Left cardiac atrium (tissue), 4 donors: Measurements from ENCODE around the gene CNOT2. TPM values are rescaled to one million over a fixed set of nuclear protein-coding genes. Genes with fewer than 3 reads are reported as not detected.

Experiments
- ATAC-seq, 2 donors: fragments of 200-7000 bp; cut with Tn5 transposase; one replicate each; pipeline ENCODE4 v1.9.1; 2020; ENCODE audit warnings: mild to moderate bottlenecking in 2 of 2, moderate library complexity in 2 of 2
- DNase-seq: peaks from one replicate; pipeline ENCODE4 v3.0.0-alpha.2; 2020
- intact Hi-C, 2 donors: fragments of 100-400 bp; cut with DNase I; formaldehyde crosslinking; loops; one replicate each; pipeline versions ENCODE4 v1.14.1 to v1.15.1; 2022 to 2023
- long read RNA-seq: library from polyadenylated mRNA; unstranded; transcript quantifications from one replicate; pipeline ENCODE4 v2.0.0, GENCODE V29; 2021
- total RNA-seq, 2 donors: library from RNA; stranded (reverse); fragmentation: NEBNext Ultra II Directional; extraction: Animal tissue kit (Norgen Biotek cat#: 25700); gene quantifications; one replicate each; pipeline ENCODE4 v1.2.1, GENCODE V29; 2021
- donor health status: DM: no; HTN: yes; CAD: no.
- donor health status: DM: no; HTN: yes; CAD: no; lungs with severe emphysema.
- donor health status: DM: yes; HTN: yes; CAD: no.
- donor health status: Dilated cardiomyopathy.

CNOT2 gene, protein sequence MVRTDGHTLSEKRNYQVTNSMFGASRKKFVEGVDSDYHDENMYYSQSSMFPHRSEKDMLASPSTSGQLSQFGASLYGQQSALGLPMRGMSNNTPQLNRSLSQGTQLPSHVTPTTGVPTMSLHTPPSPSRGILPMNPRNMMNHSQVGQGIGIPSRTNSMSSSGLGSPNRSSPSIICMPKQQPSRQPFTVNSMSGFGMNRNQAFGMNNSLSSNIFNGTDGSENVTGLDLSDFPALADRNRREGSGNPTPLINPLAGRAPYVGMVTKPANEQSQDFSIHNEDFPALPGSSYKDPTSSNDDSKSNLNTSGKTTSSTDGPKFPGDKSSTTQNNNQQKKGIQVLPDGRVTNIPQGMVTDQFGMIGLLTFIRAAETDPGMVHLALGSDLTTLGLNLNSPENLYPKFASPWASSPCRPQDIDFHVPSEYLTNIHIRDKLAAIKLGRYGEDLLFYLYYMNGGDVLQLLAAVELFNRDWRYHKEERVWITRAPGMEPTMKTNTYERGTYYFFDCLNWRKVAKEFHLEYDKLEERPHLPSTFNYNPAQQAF
- 10 to 100 TPM; 36.0 to 44.8 TPM for total RNA-seq
- long read RNA-seq, transcript CNOT2-201 (16 exons, 3,282 nt): major isoform, 53 of 81 reads
- long read RNA-seq, partial matches to known transcripts: 7 of 81 reads
- long read RNA-seq, other reads (novel, unspliced or antisense): 19 of 81 reads

DNA sequence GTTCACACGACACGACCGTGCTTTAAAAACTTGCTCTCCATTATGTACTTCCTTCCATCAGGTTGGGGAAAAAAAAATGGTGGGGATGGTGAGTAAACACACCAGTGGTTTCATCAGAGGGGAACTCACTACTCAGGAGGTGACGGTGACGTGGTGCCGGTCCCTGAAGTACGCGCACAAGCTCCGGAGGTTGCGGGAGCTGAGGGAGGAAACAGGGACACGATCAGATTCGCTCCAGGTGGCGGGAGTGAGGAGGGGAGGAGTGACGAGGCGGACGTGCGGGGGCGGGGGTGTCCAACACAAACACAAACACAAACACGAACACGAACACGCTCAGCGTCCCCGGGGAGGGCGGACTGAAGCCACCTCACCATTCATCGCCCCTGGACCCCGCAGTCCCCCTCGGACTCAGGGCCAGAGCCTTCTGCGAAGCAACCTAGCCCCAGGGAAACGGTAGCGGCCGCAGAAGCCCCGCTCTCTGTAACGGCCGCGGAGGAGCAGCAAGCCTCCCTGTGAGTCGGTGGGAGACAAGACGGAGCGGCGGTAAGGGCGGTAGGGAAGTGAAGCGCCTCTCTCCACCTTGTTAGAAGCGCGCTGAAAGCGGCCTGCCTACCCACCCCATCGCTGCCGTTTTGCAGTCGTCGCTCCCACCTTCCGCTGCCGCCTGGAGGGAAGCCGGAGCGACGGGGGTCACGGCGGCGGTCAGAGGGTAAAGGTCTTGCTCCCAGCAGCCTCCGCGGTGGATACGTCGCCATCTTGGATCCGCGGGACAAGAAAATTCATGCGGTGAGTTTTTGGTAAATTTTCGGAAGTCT, at the start of gene CNOT2:
TSS of gene CNOT2 (plus strand) at position 739 of the 815 bp plus-strand sequence. CDS start 34,794 bp downstream, outside the sequence.
- peak; percentile 97 to 98 for ATAC-seq
- intact Hi-C loops: loop anchor here in 1 of 2 donors (10.0 kb wide), 1 partner anchor 312 kb away; no protein-coding TSS in a partner anchor
- peak; percentile 93 for DNase-seq

DNA sequence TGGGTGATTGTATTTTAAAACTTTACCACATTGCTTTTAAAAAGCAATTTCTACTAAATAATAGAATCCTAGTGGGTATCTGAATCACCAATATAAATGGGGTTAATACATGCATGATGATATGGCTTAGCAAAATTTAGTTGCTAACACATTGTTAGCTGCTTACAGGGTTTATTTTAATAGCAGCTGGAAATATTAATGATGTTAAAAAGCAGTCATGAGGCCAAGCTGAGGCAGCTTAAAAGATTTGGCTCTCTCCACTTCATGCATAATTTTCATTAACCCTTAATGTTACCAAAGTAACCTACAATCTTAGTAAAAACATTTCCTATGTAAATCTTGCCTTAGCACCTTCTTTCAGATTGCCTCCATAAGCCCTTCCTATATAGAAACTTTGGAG, 49.2 kb upstream of the CNOT2 start:
- DNase-seq (no peak), ATAC-seq (no peak)
- intact Hi-C loops: no loop called here

DNA sequence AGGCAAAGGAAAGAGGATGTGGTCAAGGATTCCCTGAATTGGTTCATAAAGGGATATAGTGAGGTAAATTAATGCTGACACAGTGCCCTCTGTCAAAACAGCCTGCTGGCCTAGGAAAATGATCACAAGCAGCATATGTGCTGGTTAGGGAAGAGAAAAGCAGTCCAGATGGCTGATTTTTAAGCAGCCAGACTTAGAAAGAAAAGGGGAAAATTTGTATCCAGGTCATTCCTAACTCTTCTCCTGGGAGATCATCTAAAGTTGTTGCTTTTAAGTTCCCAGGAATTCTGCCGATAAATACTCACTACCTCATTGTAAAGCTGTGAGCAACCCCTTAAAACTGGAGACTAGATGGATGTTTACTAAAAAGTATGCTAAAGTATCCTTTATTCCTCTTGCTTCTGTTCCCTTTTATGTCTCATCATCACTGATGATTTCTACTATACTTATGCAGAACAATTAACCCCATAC, 46.4 kb upstream of the CNOT2 start:
- intact Hi-C loops: no loop called here
- DNase-seq: no peak
- ATAC-seq: peak in 1 of 2 donors; percentile 70

DNA sequence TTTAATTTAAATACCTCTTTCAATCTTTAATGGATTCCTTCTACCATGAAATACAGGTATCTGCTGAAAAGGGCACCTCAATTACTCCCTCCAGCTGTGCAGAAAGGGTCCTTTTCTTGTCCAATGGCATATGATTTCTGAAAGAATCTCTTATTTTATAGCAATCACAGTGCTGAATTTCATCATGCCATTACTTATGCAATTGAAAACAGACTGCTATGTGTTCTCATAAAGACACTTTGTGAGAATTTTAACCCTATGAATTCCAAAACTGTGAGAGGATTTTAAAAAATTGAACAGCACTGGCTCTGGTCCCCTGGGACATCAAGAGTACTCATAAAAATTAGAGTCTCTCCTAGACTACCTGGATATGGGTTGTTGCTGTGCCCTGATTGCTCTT, 45.9 kb upstream of the CNOT2 start:
- intact Hi-C loops: no loop called here
- no peak for DNase-seq
- ATAC-seq: no peak

DNA sequence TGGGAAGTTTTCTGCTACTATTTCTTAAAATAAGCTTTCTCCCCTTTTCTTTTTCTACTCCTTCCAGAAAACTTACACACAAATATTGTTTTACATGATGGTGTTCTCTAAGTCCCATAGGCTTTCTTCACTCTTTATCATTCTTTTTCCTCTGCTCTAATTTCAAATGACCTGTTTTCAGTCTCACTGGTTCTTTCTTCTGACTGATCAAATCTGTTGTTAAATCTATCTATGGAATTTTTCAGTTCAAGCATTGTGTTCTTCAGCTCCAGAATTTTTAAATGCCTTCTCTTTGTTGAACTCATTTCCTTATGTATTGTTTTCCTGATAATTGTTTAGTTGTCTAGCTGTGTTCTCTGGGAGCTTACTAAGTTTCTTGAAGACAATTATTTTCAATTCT, 29.5 kb upstream of the CNOT2 start:
- ATAC-seq (no peak), DNase-seq (no peak)
- intact Hi-C loops: no loop called here

DNA sequence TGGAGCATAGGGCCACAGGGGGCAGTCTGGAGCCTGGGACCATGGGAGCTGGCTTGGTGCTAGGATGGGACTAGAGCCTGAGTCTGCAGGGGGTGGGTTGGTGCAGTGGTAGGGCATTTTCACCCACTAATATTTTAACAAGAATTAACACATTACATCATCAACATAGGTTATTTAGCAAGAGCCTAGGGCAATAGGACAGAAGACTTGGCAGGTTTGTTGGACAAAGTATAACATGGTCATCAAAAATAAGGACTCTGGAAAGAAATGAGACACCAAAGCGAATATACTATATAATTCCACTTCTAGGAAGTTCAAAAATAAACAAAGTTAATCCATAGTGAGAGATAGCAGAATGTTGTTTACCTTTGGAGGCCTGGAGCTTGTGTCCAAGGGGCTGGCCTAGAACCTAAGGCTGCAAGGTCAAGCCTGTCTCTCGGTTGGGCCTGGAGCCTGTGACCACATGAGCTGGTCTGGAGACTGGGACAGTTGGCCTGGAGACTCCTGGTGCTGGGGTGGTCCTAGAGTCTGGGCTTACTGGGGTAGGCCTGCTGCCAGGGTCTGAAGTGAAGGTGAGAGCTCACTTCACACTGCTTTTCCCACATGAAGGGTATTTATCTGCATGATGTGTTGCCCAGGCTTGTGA, 28.1 kb upstream of the CNOT2 start:
- ATAC-seq: no peak
- intact Hi-C loops: no loop called here
- DNase-seq: no peak

DNA sequence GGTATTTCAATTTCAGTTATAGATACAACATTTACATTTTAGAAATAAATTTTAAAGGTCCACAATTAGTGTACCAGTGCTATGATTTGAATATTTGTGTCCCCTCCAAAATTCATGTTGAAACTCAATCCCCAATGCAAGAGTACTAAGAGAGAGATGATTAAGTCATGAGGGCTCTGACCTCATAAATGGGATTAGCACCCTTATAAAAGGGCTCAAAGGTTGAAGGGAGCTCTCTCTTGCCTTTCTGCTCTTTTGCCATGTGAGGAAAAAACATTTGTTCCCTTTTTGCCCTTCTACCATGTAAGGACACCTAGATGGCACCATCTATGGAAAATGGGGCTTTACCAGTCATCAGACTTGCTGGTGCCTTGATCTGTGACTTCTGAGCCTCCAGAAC, 25.8 kb upstream of the CNOT2 start:
- intact Hi-C loops: no loop called here
- ATAC-seq: no peak

DNA sequence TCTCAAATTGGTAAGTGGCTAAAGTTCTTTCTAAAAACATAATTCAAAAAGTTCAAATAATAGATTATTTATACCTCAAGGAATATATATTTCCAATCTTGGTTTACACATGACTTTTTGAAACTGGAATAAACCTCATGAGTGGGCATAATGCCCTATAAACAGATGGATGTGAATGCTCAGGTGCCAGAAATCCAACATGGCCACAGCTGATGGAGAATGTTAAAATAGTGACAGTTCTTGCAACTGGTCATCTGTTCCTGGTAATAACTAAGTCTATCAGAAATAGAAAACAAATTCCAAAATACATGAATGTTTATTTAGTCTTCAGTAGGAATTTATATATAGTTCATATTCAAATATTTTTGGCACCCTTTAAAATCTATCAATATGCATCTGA, 21.6 kb upstream of the CNOT2 start:
- intact Hi-C loops: no loop called here

More for the DNA sequence above, 25.8 kb upstream of the CNOT2 start:
- no peak for DNase-seq

DNA sequence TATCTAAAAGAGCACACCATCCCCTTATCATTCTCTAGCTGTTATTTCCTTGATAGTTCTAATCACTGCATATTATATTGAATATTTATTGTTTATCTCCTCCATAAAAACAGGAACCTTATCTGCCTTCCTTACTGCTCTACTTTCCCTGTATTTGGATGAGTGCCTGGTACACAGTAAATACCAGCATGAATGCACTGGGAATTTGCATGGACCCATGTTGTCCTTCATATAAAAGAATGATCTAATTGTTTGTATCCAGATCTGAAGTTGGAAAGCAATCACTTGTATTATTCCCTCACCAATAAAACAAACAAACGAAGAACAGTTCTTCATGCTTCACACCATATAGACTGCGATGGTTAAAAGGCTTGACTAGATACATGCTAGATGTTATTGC, 15.3 kb upstream of the CNOT2 start:
- no peak for DNase-seq
- ATAC-seq: no peak
- intact Hi-C loops: no loop called here

More for the DNA sequence above, 21.6 kb upstream of the CNOT2 start:
- ATAC-seq (no peak), DNase-seq (no peak)

DNA sequence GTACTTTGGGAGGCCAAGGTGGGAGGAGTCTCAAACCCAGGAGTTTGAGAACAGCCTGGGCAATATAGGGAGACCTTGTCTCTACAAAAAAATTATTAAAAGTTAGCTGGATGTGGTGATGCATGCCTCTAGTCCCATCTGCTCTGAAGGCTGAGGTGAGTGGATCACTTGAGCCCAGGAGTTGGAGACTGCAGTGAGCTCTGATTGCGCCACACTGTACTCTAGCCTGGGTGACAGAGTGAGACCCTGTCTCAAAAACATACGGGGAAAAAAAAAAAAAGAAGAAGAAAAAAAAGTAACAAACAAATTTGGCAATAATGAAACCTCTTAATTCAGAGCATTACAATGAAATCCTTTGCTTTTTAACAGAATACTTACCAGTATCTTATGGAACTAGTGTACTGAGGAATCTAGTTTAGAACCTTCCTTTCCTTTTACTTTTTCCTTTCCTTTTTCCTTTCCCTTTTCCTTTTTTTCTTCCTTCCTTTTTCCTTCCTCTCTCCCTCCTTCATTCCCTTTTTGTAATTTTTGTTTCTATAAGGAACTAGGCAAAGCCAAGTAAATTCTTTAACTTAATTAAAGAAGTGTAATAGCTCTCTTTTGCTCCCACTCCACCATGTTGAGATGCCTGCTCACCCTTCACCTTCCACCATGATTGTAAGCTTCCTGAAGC, 12.2 kb upstream of the CNOT2 start:
- intact Hi-C loops: no loop called here
- DNase-seq (no peak), ATAC-seq (no peak)

DNA sequence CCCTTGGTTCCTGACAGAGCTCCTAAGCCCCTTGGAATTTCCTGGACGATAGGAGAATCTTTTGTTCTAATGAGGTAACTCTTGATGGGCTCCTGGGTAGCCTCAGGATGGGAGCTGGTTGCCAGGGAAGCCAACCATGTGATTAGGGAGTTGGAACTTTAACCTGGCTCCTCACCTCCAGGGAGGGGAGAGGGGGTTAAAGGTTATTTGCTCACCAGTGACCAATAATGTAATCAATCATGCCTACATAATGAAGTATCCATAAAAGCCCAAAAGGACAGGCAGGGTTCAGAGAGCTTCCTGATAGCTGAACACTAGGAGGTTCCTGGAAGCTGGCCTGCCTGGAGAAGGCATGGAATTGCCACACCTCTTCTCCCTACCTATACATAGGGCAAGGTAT, 6.2 kb upstream of the CNOT2 start:
- no peak for ATAC-seq
- no peak for DNase-seq
- intact Hi-C loops: no loop called here

DNA sequence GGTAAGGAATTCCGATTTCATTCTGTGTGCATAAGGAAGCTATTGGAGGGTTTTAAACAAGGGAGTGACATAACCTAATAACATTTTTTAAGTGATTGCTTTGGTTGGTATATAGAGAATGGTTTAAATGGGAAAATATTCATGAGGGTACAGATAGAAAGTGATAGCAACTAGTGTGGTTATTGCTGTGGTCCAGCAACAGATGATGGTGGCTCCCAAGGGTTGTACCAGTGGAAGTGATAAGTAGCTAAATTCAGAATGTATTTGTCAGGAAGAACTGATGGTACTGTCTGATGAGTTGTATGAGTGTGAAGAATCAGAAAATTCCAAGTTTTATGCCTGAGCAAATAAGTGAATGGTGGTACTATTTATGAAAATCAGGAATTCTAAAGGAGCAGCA, 2.6 kb upstream of the CNOT2 start:
- no peak for DNase-seq
- intact Hi-C loops: loop anchor here in 1 of 2 donors (10.0 kb wide), 1 partner anchor 314 kb away; no protein-coding TSS in a partner anchor
- no peak for ATAC-seq

DNA sequence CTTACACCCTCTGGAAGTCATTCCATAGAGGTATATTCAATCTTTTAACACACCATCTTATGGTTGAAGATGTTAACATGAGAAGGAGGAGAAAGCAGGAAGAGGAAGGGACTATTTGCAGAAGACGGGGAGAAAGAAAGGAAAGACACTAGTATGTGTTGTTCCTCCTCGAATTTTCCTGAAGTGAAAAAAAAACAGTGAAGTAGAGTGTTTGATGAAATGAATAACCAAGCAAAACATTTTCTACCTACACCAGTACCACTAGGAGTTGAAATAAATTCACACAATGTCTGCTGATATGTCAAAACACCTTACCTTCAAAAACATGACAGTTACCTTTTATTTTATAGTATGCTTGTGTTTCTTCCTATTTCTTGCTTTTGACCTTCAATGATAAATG, 1.4 kb upstream of the CNOT2 start:
- intact Hi-C loops: loop anchor here in 1 of 2 donors (10.0 kb wide), 1 partner anchor 313 kb away; no protein-coding TSS in a partner anchor
- ATAC-seq: no peak

DNA sequence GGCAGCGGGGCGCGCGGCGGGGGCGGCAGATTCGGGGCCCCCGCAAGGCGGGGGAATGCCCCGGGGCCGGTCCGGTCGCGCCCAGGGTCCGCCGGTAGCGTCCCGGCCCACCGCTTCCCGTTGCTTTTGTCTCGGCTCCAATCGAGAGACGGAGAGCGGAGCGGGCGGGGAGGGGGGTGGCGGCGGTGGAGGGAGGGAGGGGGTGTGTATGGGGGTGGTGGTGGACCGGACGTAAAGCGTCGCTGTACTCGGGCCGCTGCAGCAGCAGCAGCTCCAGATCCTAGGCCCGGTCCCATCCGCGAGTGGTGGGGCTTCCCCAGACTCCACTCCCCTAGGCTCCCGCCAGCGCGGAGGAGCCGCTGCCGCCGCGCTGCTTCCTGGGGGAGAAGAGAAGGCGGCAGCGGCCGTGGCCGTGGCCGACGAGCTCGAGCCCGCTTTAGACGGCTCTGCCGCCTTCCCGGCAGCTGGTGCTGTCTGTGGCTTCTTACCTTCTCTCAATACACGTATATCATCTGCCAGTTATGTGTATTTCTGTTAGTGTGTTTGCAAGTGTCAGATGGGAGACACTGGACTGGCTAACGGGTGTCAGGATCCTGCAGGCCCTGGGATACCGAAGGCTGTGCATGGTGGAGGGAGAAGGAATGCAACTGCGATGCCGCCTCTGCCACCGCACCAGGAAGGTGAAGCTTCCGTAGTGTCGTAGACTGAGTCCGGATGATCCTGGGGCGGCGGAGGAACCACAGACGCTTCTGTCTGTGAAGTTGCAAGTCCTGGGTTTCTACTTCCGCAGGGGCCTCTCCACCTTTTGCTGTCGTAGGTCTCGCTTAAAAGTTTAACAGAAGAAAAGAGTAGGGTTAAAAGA, 508 bp downstream of the CNOT2 start:
- DNase-seq: peak; percentile 73
- intact Hi-C loops: loop anchor here in 1 of 2 donors (10.0 kb wide), 1 partner anchor 311 kb away; no protein-coding TSS in a partner anchor
- ATAC-seq: peak; percentile 90

More for the DNA sequence above, 1.4 kb upstream of the CNOT2 start:
- DNase-seq: no peak

DNA sequence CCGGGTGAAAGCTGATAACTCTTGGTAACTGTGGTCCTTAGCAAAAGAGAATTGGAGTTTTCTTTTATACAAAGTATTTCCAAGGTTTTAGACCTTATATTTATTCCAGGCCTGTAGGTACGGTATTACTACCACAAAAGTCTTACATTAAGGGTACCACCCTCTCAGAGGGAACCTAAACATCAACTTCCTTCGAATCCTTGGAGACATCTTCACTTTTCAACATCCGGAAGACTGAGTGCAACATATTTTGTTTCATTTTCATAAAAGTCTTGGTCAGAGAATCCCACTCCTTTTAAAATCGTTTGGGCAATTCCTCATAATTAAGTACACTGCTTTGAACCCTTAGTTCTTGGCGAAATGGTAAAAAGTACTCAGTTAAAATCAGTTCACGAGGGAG, 1.2 kb downstream of the CNOT2 start:
- intact Hi-C loops: loop anchor here in 1 of 2 donors (10.0 kb wide), 1 partner anchor 310 kb away; no protein-coding TSS in a partner anchor
- no peak for ATAC-seq
- DNase-seq: no peak

DNA sequence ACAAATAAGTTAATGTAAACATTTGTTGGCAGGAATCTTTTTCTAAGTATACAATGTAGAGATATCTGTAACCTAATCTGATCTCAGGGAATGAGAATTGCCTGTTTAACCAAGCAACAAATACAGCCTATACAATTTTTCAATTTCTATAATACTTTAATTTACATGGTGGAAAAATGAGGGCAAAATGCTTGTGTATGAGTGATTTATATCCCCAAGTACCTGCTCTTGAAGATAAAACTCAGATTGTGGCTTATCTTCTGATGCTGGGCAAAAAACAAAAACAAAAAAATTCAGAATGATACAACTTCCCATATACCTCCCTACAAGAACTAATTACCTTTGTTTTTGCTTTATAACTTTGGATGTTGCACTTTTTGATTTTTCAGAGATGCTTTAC, 2.2 kb downstream of the CNOT2 start:
- ATAC-seq (no peak), DNase-seq (no peak)
- intact Hi-C loops: loop anchor here in 1 of 2 donors (10.0 kb wide), 1 partner anchor 309 kb away; no protein-coding TSS in a partner anchor

DNA sequence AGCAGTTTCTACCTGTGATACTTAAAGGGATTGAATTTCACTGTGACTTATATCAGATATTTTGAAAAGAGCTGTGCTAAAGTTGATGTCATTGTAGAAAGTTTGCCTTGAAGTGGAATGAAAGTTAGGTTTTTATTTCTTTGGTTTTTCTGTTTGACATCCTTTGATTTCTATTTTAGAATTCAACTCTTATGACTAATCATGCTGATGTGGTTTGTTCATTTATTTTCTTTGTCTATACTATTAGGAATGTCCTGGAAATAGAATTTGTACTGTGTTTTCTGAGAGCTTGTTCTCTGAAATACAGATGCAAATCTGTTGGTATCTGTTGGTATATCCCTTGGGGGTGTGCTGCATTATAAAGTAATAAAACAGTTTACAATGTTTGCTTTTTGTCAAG, 3.3 kb downstream of the CNOT2 start:
- ATAC-seq: no peak
- no peak for DNase-seq
- intact Hi-C loops: loop anchor here in 1 of 2 donors (10.0 kb wide), 1 partner anchor 308 kb away; no protein-coding TSS in a partner anchor
